ENCODE measurements around the gene TBC1D22A.
A peak's percentile ranks its signal among the peaks of the same experiment; 100 is the strongest.

The TBC1D22A gene

DNA sequence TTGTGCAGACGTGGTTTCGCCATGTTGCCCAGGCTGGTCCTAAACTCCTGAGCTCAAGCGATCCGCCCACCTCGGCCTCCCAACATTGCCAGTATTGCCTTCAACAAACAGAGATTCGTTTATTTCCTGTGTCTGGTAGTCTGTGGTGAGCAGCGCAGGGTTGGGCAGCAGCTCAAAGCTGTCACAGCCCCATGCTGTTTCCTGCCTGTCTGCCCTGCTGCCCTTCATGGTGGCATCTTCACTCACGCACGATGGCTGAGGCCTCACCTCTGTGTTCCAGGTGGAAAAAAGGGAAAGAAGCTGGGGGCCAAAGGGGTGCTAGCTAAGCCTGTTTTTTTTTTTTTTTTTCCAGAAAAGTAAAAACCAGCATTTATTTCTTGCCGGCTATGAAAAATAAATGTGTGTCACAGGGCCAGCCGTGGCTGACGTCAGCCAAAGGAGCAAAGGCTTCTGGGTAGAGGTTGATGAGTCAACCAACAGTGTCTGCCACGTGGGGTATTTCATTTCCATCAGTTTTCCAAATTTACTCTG, 28.8 kb downstream of the TBC1D22A start:
- no peaks in the 10 kb centered on the region for H4K20me1 ChIP-seq (ENCODE audit: insufficient read depth, low read length)
- peaks cover 46% of the 10 kb centered on the region for H3K36me3 ChIP-seq (ENCODE audit: insufficient read depth, low read length)
- no peak overlapping the region for H2AFZ ChIP-seq (ENCODE audit: low read length)
- peak overlapping the region; percentile 51 for H3K4me2 ChIP-seq (ENCODE audit: low read length)
- peak overlapping the region; percentile 58 for H3K27ac ChIP-seq (ENCODE audit: low read depth, low read length, poor library complexity, severe bottlenecking)
- H3K9ac ChIP-seq (ENCODE audit: low read length), result peak overlapping the region; percentile 24; the same call in 1 of the 2 replicates
- H3K27me3 ChIP-seq (ENCODE audit: insufficient read depth, low read length), result no peaks in the 10 kb centered on the region
- H3K4me1 ChIP-seq (ENCODE audit: insufficient read depth, low read length, severe bottlenecking), result peaks cover 33% of the 10 kb centered on the region
- 0 out of 2 replicates have a peak, but pooled peaks cover 2% of the 10 kb centered on the region for H3K9me3 ChIP-seq (ENCODE audit: low read length)
- peaks cover 26% of the 10 kb centered on the region for H3K79me2 ChIP-seq (ENCODE audit: insufficient read depth, low read length)
- TF ChIP-seq CTCF (IDR thresholded peaks at IDR 0.05; ENCODE audit: low read length) (no peak), EZH2 (IDR thresholded peaks at IDR 0.05; ENCODE audit: borderline replicate concordance, low read length) (no peak)
- H3K4me3 ChIP-seq (ENCODE audit: low read depth, low read length, poor library complexity, severe bottlenecking), result peak overlapping the region; percentile 0
- no peaks in the 10 kb centered on the region for H3F3A ChIP-seq (ENCODE audit: insufficient read depth, low read length)
- H3K9me2 ChIP-seq (ENCODE audit: low read depth, low read length), result no peaks in the 10 kb centered on the region

- TF ChIP-seq CTCF (IDR thresholded peaks at IDR 0.05; ENCODE audit: low read length) (no peak), EZH2 (IDR thresholded peaks at IDR 0.05; ENCODE audit: borderline replicate concordance, low read length) (no peak)
- Histone ChIP-seq H3K4me3 (ENCODE audit: low read depth, low read length, poor library complexity, severe bottlenecking) (no peak overlapping the region), H3K79me2 (ENCODE audit: insufficient read depth, low read length) (peaks cover 18% of the 10 kb centered on the region)
These were observed 29.8 kb downstream of the TBC1D22A start for GRCh38 chr22:46792061-46792796.

DNA sequence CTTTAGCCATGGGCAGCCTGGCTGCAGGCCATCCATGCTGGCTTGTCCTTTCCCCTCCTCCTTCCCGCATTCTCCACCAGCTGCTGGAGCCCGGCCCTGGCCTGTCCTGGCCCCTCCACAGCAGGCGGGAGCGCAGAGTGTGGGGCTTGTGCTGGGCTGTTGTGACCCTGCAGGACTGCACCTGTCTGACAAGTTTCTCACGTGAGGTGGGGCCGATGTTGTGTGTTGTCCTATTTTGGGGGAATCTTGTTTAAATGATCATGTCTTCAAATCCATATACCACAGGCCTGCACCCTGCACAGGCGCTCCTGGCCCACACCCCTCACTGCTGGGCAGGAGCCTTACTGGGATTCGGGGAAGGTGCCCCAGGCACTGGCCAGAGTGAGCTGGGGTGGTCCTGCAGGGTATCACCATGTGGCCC, 30.4 kb downstream of the TBC1D22A start:
- H3K36me3 ChIP-seq (ENCODE audit: insufficient read depth, low read length), result peaks cover 39% of the 10 kb centered on the region
- H3K4me1 ChIP-seq (ENCODE audit: insufficient read depth, low read length, severe bottlenecking), result peaks cover 39% of the 10 kb centered on the region
- H4K20me1 ChIP-seq (ENCODE audit: insufficient read depth, low read length), result no peaks in the 10 kb centered on the region
- no peaks in the 10 kb centered on the region for H3K9me3 ChIP-seq (ENCODE audit: low read length)
- H3F3A ChIP-seq (ENCODE audit: insufficient read depth, low read length), result no peaks in the 10 kb centered on the region
- no peak overlapping the region for H3K4me3 ChIP-seq (ENCODE audit: low read depth, low read length, poor library complexity, severe bottlenecking)
- H2AFZ ChIP-seq (ENCODE audit: low read length), result no peak overlapping the region
- H3K9me2 ChIP-seq (ENCODE audit: low read depth, low read length), result no peaks in the 10 kb centered on the region
- peaks cover 14% of the 10 kb centered on the region; the same call in 1 of the 2 replicates for H3K79me2 ChIP-seq (ENCODE audit: insufficient read depth, low read length)
- H3K27me3 ChIP-seq (ENCODE audit: insufficient read depth, low read length), result no peaks in the 10 kb centered on the region
- H3K4me2 ChIP-seq (ENCODE audit: low read length), result no peak overlapping the region
- no peak overlapping the region for H3K9ac ChIP-seq (ENCODE audit: low read length)
- H3K27ac ChIP-seq (ENCODE audit: low read depth, low read length, poor library complexity, severe bottlenecking), result no peak overlapping the region
- TF ChIP-seq EZH2 (IDR thresholded peaks at IDR 0.05; ENCODE audit: borderline replicate concordance, low read length) (no peak), CTCF (IDR thresholded peaks at IDR 0.05; ENCODE audit: low read length) (no peak)

More at GRCh38 chr22:46792061-46792796, 29.8 kb downstream of the TBC1D22A start:
- peaks cover 39% of the 10 kb centered on the region for H3K36me3 ChIP-seq (ENCODE audit: insufficient read depth, low read length)
- no peak overlapping the region for H2AFZ ChIP-seq (ENCODE audit: low read length)
- H3K9me2 ChIP-seq (ENCODE audit: low read depth, low read length), result no peaks in the 10 kb centered on the region
- no peaks in the 10 kb centered on the region for H3K27me3 ChIP-seq (ENCODE audit: insufficient read depth, low read length)
- no peaks in the 10 kb centered on the region for H3K9me3 ChIP-seq (ENCODE audit: low read length)
- no peak overlapping the region for H3K27ac ChIP-seq (ENCODE audit: low read depth, low read length, poor library complexity, severe bottlenecking)
- H3K4me2 ChIP-seq (ENCODE audit: low read length), result no peak overlapping the region
- H3F3A ChIP-seq (ENCODE audit: insufficient read depth, low read length), result no peaks in the 10 kb centered on the region
- peaks cover 38% of the 10 kb centered on the region for H3K4me1 ChIP-seq (ENCODE audit: insufficient read depth, low read length, severe bottlenecking)
- no peaks in the 10 kb centered on the region for H4K20me1 ChIP-seq (ENCODE audit: insufficient read depth, low read length)
- H3K9ac ChIP-seq (ENCODE audit: low read length), result no peak overlapping the region
